T-cell (primary cell): ENCODE results near the gene SOX6. TPM values are rescaled to one million over a fixed set of nuclear protein-coding genes. Genes with fewer than 3 reads are reported as not detected.

Experiments used
- ATAC-seq, 4 experiments: fragments of 200-7000 bp in 3 of 4; fragments of 150-1000 bp in 1 of 4; cut with Tn5 transposase; replicated peaks in 1 of 4; 1 replicate in 3 of 4; 2 replicates in 1 of 4; pipeline ENCODE4 v1.10.0; 2021; ENCODE audit warnings: moderate library complexity in 3 of 4, mild to moderate bottlenecking in 2 of 4, moderate number of reproducible peaks in 1 of 4
- CTCF ChIA-PET, 2 donors: fragments of 300-600 bp; sonication (Branson Sonifier 250); formaldehyde crosslinking; loops; one replicate each; lab custom pipeline; 2022; ENCODE audit warnings: antibody characterized with exemption in 2 of 2; lab: Charles Lee
- POLR2A ChIA-PET, 2 donors: fragments of 300-600 bp; sonication (Branson Sonifier 250); formaldehyde crosslinking; loops; one replicate each; lab custom pipeline; 2022; ENCODE audit warnings: antibody characterized with exemption in 2 of 2; lab: Charles Lee
- DNase-seq, 35 experiments: peaks; one replicate each; pipeline versions ENCODE4 v3.0.0 to v3.0.0-alpha.2; 2013 to 2023
- H3K27ac ChIP-seq: one replicate; pipeline ENCODE4 v1.5.1; 2013; ENCODE audit warnings: low read length
- H3K27me3 ChIP-seq, 2 experiments: replicated peaks in 1 of 2; 1 replicate in 1 of 2; 2 replicates in 1 of 2; pipeline versions ENCODE4 v1.6.1 to v1.7.0; 2013; ENCODE audit warnings: low read length in 1 of 2, mixed read lengths in 1 of 2; ENCODE audit not compliant: control insufficient read depth in 2 of 2, insufficient read depth in 2 of 2; ENCODE audit errors: extremely low read depth in 1 of 2
- H3K36me3 ChIP-seq, 2 donors: 1 replicate in 1 of 2; 2 replicates in 1 of 2; pipeline versions ENCODE4 v1.6.1 to v1.7.0; 2013; ENCODE audit warnings: low read length in 1 of 2; ENCODE audit not compliant: control insufficient read depth in 2 of 2, insufficient read depth in 1 of 2; ENCODE audit errors: extremely low read depth in 1 of 2
- H3K4me1 ChIP-seq, 2 experiments: 1 replicate in 1 of 2; 2 replicates in 1 of 2; pipeline versions ENCODE4 v1.6.1 to v1.7.0; 2013; ENCODE audit warnings: low read length in 2 of 2, mixed read lengths in 1 of 2; ENCODE audit not compliant: insufficient read depth in 2 of 2, control insufficient read depth in 1 of 2; ENCODE audit errors: extremely low read depth in 1 of 2
- H3K4me3 ChIP-seq, 2 donors: 1 replicate in 1 of 2; 2 replicates in 1 of 2; pipeline versions ENCODE4 v1.5.1 to v1.7.0; 2013; ENCODE audit warnings: mild to moderate bottlenecking in 2 of 2, low read length in 1 of 2, moderate library complexity in 1 of 2; ENCODE audit not compliant: control insufficient read depth in 1 of 2; ENCODE audit errors: extremely low read depth in 1 of 2
- H3K9me3 ChIP-seq: 2 replicates; pipeline ENCODE4 v1.7.0; 2013
- H3K27ac Mint-ChIP-seq, 2 donors: one replicate each; pipeline ENCODE4 v1.8.0; 2020 to 2021; ENCODE audit warnings: mild to moderate bottlenecking in 2 of 2, mixed read lengths in 2 of 2
- H3K27me3 Mint-ChIP-seq, 2 donors: one replicate each; pipeline ENCODE4 v1.8.0; 2021 to 2022; ENCODE audit warnings: mixed read lengths in 2 of 2
- H3K36me3 Mint-ChIP-seq: one replicate; pipeline ENCODE4 v1.8.0; 2021; ENCODE audit warnings: mixed read lengths
- H3K4me1 Mint-ChIP-seq, 3 donors: one replicate each; pipeline ENCODE4 v1.8.0; 2020 to 2022; ENCODE audit warnings: mixed read lengths in 3 of 3, mild to moderate bottlenecking in 1 of 3
- H3K4me3 Mint-ChIP-seq, 3 donors: one replicate each; pipeline ENCODE4 v1.8.0; 2020 to 2022; ENCODE audit warnings: mild to moderate bottlenecking in 3 of 3, mixed read lengths in 3 of 3, moderate library complexity in 3 of 3
- H3K9me3 Mint-ChIP-seq, 3 donors: one replicate each; pipeline ENCODE4 v1.8.0; 2020 to 2022; ENCODE audit warnings: mixed read lengths in 3 of 3
- WGBS: methylation state at CpG from one replicate; pipeline ENCODE4 v1.1.5; 2013; ENCODE audit warnings: missing lambda C conversion rate; ENCODE audit not compliant: insufficient coverage; 5-methylcytosine and 5-hydroxymethylcytosine counted together
- total RNA-seq, 35 experiments: library from RNA in 6 of 35; stranded (reverse) in 6 of 35; fragments of 120-200 nt in 1 of 35; gene quantifications; one replicate each; pipeline versions ENCODE4 v1.2.1 to v1.2.4 and lab custom pipeline; 2013 to 2026

The SOX6 gene
- total RNA-seq, 5 donors from 2014 or later (not counting 1 experiment from before 2014, with no cell fraction given) = 0.16 TPM; not detected in 4

- no peaks in the 10 kb centered on the region for H3K4me1 Mint-ChIP-seq
- H3K9me3 Mint-ChIP-seq = peaks cover 0 to 4% (median 2%) of the 10 kb centered on the region in 3 donors
- Histone ChIP-seq H3K4me1 (no peaks in the 10 kb centered on the region), H3K27me3 (no peaks in the 10 kb centered on the region), H3K9me3 (no peaks in the 10 kb centered on the region), H3K4me3 (no peak overlapping the region), H3K36me3 (no peaks in the 10 kb centered on the region), H3K27ac (no peak overlapping the region)
- no peak for ATAC-seq
- no peak for DNase-seq
- ChIA-PET CTCF (no interaction called here), POLR2A (no interaction called here)
- WGBS = no CpG with 5 or more reads among the region's 2 CpGs
- H3K27me3 Mint-ChIP-seq = no peaks in the 10 kb centered on the region
- no peaks in the 10 kb centered on the region for H3K36me3 Mint-ChIP-seq
- no peak overlapping the region for H3K4me3 Mint-ChIP-seq
- no peak overlapping the region for H3K27ac Mint-ChIP-seq
These were observed 241.9 kb downstream of the SOX6 start for GRCh38 chr11:16114431-16114830.

GRCh38 chr11:16111690-16112089, 244.7 kb downstream of the SOX6 start:
- H3K4me1 ChIP-seq = no peaks in the 10 kb centered on the region
- H3K4me3 ChIP-seq = no peak overlapping the region
- ChIA-PET POLR2A (no interaction called here), CTCF (no interaction called here)
- no peaks in the 10 kb centered on the region for H3K4me1 Mint-ChIP-seq
- peaks cover 0 to 4% (median 2%) of the 10 kb centered on the region in 3 donors for H3K9me3 Mint-ChIP-seq
- no peak overlapping the region for H3K27ac Mint-ChIP-seq
- no peak overlapping the region for H3K27ac ChIP-seq
- H3K27me3 ChIP-seq = no peaks in the 10 kb centered on the region
- H3K36me3 Mint-ChIP-seq = no peaks in the 10 kb centered on the region
- no peak for DNase-seq
- ATAC-seq = no peak
- H3K36me3 ChIP-seq = no peaks in the 10 kb centered on the region
- no peak overlapping the region for H3K4me3 Mint-ChIP-seq
- H3K27me3 Mint-ChIP-seq = no peaks in the 10 kb centered on the region
- WGBS = 86% methylated on average over 2 of the region's 2 CpGs
- no peaks in the 10 kb centered on the region for H3K9me3 ChIP-seq

- no CpG with 5 or more reads among the region's 2 CpGs for WGBS
- H3K36me3 Mint-ChIP-seq = no peaks in the 10 kb centered on the region
- H3K27me3 Mint-ChIP-seq = no peaks in the 10 kb centered on the region
- H3K27me3 ChIP-seq = no peaks in the 10 kb centered on the region
- ChIA-PET POLR2A (no interaction called here), CTCF (no interaction called here)
- no peak overlapping the region for H3K27ac Mint-ChIP-seq
- no peak overlapping the region for H3K27ac ChIP-seq
- H3K4me3 Mint-ChIP-seq = no peak overlapping the region
- H3K9me3 Mint-ChIP-seq = peaks cover 2 to 4% (median 2%) of the 10 kb centered on the region in 3 donors
- H3K36me3 ChIP-seq = no peaks in the 10 kb centered on the region
- H3K4me1 ChIP-seq = no peaks in the 10 kb centered on the region
- H3K4me1 Mint-ChIP-seq = no peaks in the 10 kb centered on the region
- H3K9me3 ChIP-seq = no peaks in the 10 kb centered on the region
- no peak overlapping the region for H3K4me3 ChIP-seq
- ATAC-seq = no peak
- no peak for DNase-seq
These were observed 245.5 kb downstream of the SOX6 start for GRCh38 chr11:16110886-16111285.

- Histone ChIP-seq H3K9me3 (no peaks in the 10 kb centered on the region), H3K27ac (no peak overlapping the region), H3K4me3 (no peak overlapping the region), H3K27me3 (no peaks in the 10 kb centered on the region), H3K4me1 (no peaks in the 10 kb centered on the region), H3K36me3 (no peaks in the 10 kb centered on the region)
- DNase-seq (no peak), ATAC-seq (no peak)
- Mint-ChIP-seq H3K9me3 (peaks cover 11 to 17% (median 12%) of the 10 kb centered on the region in 3 donors), H3K4me3 (no peak overlapping the region), H3K27me3 (no peaks in the 10 kb centered on the region), H3K4me1 (no peaks in the 10 kb centered on the region), H3K27ac (no peak overlapping the region), H3K36me3 (no peaks in the 10 kb centered on the region)
- CTCF ChIA-PET = no interaction called here
- WGBS = no CpG with 5 or more reads among the region's 2 CpGs
- POLR2A ChIA-PET = interaction anchor here in 1 of 2 donors (0.7 kb wide), 1 partner anchor 12 kb away, joined by 3 read pairs; no protein-coding TSS in a partner anchor
These were observed 256.9 kb downstream of the SOX6 start for GRCh38 chr11:16099343-16099900.

GRCh38 chr11:16098526-16099205, 257.7 kb downstream of the SOX6 start:
- no peak overlapping the region for H3K27ac ChIP-seq
- no peaks in the 10 kb centered on the region for H3K27me3 Mint-ChIP-seq
- no peaks in the 10 kb centered on the region for H3K36me3 Mint-ChIP-seq
- no CpG with 5 or more reads among the region's 3 CpGs for WGBS
- H3K4me3 Mint-ChIP-seq = no peak overlapping the region
- no peaks in the 10 kb centered on the region for H3K9me3 ChIP-seq
- no peaks in the 10 kb centered on the region for H3K27me3 ChIP-seq
- no peaks in the 10 kb centered on the region for H3K36me3 ChIP-seq
- no peak for DNase-seq
- H3K4me3 ChIP-seq = no peak overlapping the region
- no peaks in the 10 kb centered on the region for H3K4me1 Mint-ChIP-seq
- no peaks in the 10 kb centered on the region for H3K4me1 ChIP-seq
- POLR2A ChIA-PET = no interaction called here
- H3K27ac Mint-ChIP-seq = no peak overlapping the region
- ATAC-seq = no peak
- peaks cover 7 to 17% (median 12%) of the 10 kb centered on the region in 3 donors for H3K9me3 Mint-ChIP-seq
- CTCF ChIA-PET = no interaction called here

- POLR2A ChIA-PET = interaction anchor here in 1 of 2 donors (0.6 kb wide), 1 partner anchor 30 kb away, joined by 3 read pairs; no protein-coding TSS in a partner anchor
- H3K4me3 Mint-ChIP-seq = no peak overlapping the region
- no peaks in the 10 kb centered on the region for H3K4me1 ChIP-seq
- no peak overlapping the region for H3K27ac ChIP-seq
- no peak overlapping the region for H3K4me3 ChIP-seq
- CTCF ChIA-PET = no interaction called here
- H3K9me3 ChIP-seq = no peaks in the 10 kb centered on the region
- H3K4me1 Mint-ChIP-seq = no peaks in the 10 kb centered on the region
- H3K27me3 ChIP-seq = no peaks in the 10 kb centered on the region
- WGBS = 100% methylated on average over 1 of the region's 2 CpGs
- DNase-seq (no peak), ATAC-seq (no peak)
- no peak overlapping the region for H3K27ac Mint-ChIP-seq
- no peaks in the 10 kb centered on the region for H3K36me3 Mint-ChIP-seq
- H3K36me3 ChIP-seq = no peaks in the 10 kb centered on the region
- peaks cover 2 to 6% (median 5%) of the 10 kb centered on the region in 3 donors for H3K9me3 Mint-ChIP-seq
- H3K27me3 Mint-ChIP-seq = no peaks in the 10 kb centered on the region
These were observed 258.8 kb downstream of the SOX6 start for GRCh38 chr11:16097543-16097942.
